Liver (tissue), 3 donors: ENCODE results near the gene PDE4B.

Experiments
- EGR1 ChIP-seq, 2 donors: IDR thresholded peaks; 2 replicates each; pipeline ENCODE4 v1.6.1; 2016 to 2018; ENCODE audit warnings: antibody characterized with exemption in 2 of 2, low read depth in 2 of 2
- FOXA2 ChIP-seq: IDR thresholded peaks from 2 replicates; pipeline ENCODE4 v1.6.1; 2016; ENCODE audit warnings: antibody characterized with exemption
- HNF4A ChIP-seq, 2 donors: conservative IDR thresholded peaks; 2 replicates each; pipeline ENCODE4 v1.6.1; 2016; ENCODE audit warnings: antibody characterized with exemption in 2 of 2, mild to moderate bottlenecking in 2 of 2
- JUND ChIP-seq, 2 donors: IDR thresholded peaks; 2 replicates each; pipeline ENCODE4 v1.6.1; 2016; ENCODE audit warnings: antibody characterized with exemption in 2 of 2
- MAX ChIP-seq: IDR thresholded peaks from 2 replicates; pipeline ENCODE4 v1.6.1; 2016; ENCODE audit warnings: antibody characterized with exemption
- RAD21 ChIP-seq, 2 donors: IDR thresholded peaks; 2 replicates each; pipeline ENCODE4 v1.6.1; 2016; ENCODE audit warnings: antibody characterized with exemption in 2 of 2, mild to moderate bottlenecking in 2 of 2
- RXRA ChIP-seq, 2 donors: IDR thresholded peaks; 2 replicates each; pipeline ENCODE4 v1.6.1; 2017 to 2018; ENCODE audit warnings: antibody characterized with exemption in 2 of 2, mild to moderate bottlenecking in 1 of 2
- SP1 ChIP-seq: IDR thresholded peaks from 2 replicates; pipeline ENCODE4 v1.6.1; 2018; ENCODE audit warnings: antibody characterized with exemption, mild to moderate bottlenecking
- TAF1 ChIP-seq: conservative IDR thresholded peaks from 2 replicates; pipeline ENCODE4 v1.6.1; 2016; ENCODE audit warnings: antibody characterized with exemption, mild to moderate bottlenecking
- YY1 ChIP-seq: IDR thresholded peaks from 2 replicates; pipeline ENCODE4 v1.6.1; 2016; ENCODE audit warnings: antibody characterized with exemption, mild to moderate bottlenecking
- TF ChIP-seq, protein P1 (sequence below): fragments of 150-350 bp; IDR thresholded peaks from 2 replicates; pipeline ENCODE4 v1.5.1; 2017; ENCODE audit warnings: improper control_type of control experiment, low read depth, low read length; ENCODE audit not compliant: missing input control
- TF ChIP-seq, protein P2 (sequence below): IDR thresholded peaks from 2 replicates; pipeline ENCODE4 v1.6.1; 2016; ENCODE audit warnings: antibody characterized with exemption, mild to moderate bottlenecking
- donor health status: healthy.
- donor health status: healthy.

DNA sequence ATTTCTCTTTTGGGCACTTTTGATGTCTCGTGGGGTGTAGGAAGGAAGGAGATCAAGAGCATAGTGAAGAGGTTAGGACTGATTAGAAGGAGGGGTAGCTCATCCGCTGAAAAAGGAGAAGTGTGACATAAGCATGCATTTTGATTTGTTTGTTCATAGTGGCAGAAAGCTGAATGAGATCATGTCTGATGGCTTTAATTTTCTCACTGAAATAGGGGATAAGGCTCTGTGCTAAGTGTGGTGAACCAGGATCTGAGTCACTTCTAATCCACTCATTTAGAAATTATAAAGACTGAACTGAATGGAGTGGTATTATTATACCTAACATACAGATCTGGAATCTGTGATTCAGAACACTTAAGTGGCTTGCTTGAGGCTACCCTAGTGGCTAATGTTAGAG, 344.5 kb downstream of the PDE4B start:
- TF ChIP-seq, protein P1, sequence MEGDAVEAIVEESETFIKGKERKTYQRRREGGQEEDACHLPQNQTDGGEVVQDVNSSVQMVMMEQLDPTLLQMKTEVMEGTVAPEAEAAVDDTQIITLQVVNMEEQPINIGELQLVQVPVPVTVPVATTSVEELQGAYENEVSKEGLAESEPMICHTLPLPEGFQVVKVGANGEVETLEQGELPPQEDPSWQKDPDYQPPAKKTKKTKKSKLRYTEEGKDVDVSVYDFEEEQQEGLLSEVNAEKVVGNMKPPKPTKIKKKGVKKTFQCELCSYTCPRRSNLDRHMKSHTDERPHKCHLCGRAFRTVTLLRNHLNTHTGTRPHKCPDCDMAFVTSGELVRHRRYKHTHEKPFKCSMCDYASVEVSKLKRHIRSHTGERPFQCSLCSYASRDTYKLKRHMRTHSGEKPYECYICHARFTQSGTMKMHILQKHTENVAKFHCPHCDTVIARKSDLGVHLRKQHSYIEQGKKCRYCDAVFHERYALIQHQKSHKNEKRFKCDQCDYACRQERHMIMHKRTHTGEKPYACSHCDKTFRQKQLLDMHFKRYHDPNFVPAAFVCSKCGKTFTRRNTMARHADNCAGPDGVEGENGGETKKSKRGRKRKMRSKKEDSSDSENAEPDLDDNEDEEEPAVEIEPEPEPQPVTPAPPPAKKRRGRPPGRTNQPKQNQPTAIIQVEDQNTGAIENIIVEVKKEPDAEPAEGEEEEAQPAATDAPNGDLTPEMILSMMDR: no peak
- no peak for TF ChIP-seq TAF1
- TF ChIP-seq, protein P2, sequence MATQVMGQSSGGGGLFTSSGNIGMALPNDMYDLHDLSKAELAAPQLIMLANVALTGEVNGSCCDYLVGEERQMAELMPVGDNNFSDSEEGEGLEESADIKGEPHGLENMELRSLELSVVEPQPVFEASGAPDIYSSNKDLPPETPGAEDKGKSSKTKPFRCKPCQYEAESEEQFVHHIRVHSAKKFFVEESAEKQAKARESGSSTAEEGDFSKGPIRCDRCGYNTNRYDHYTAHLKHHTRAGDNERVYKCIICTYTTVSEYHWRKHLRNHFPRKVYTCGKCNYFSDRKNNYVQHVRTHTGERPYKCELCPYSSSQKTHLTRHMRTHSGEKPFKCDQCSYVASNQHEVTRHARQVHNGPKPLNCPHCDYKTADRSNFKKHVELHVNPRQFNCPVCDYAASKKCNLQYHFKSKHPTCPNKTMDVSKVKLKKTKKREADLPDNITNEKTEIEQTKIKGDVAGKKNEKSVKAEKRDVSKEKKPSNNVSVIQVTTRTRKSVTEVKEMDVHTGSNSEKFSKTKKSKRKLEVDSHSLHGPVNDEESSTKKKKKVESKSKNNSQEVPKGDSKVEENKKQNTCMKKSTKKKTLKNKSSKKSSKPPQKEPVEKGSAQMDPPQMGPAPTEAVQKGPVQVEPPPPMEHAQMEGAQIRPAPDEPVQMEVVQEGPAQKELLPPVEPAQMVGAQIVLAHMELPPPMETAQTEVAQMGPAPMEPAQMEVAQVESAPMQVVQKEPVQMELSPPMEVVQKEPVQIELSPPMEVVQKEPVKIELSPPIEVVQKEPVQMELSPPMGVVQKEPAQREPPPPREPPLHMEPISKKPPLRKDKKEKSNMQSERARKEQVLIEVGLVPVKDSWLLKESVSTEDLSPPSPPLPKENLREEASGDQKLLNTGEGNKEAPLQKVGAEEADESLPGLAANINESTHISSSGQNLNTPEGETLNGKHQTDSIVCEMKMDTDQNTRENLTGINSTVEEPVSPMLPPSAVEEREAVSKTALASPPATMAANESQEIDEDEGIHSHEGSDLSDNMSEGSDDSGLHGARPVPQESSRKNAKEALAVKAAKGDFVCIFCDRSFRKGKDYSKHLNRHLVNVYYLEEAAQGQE: no peak
- no peak for TF ChIP-seq SP1
- TF ChIP-seq RXRA (IDR thresholded peaks at IDR 0.05): no peak
- TF ChIP-seq RAD21 (IDR thresholded peaks at IDR 0.05): no peak
- TF ChIP-seq EGR1 (IDR thresholded peaks at IDR 0.05; ENCODE audit: low read depth in 2 of 2): no peak
- TF ChIP-seq FOXA2: no peak
- no peak for TF ChIP-seq HNF4A (conservative IDR thresholded peaks at IDR 0.05)
- no peak for TF ChIP-seq YY1
- TF ChIP-seq MAX: no peak
- no peak for TF ChIP-seq JUND (IDR thresholded peaks at IDR 0.05)
